HG03039 (cell line): Measurements from ENCODE around the gene EFHC1.
"Not testable (repeated sequence)": the region's sequence is repeated elsewhere in the genome, so short reads cannot be mapped to it uniquely, and the experiment has no call there.

Experiments
- ATAC-seq: cut with Tn5 transposase; IDR thresholded peaks from one replicate; pipeline ENCODE4 v1.9.1; 2021; ENCODE audit warnings: mild to moderate bottlenecking, moderate library complexity; ENCODE audit not compliant: unreplicated experiment

The EFHC1 gene

DNA sequence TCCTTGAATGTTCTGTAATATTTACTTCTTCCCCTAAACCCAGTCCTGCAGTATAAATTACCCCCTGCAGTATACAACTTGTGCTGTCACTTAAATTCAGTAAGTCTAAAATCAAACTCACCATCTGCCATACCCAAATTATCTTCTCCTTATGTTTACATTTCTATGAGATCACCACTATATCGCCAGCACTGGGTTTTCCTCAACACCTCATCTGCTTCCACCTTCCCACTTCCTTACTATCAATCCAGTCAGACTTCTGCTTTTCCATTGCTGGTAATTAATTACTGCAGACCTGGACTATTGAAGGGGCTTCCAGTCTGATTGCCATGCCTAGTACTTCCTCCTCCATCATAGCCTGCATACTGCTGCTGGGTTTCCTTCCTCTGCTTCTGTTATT lies 15.2 kb downstream of the EFHC1 start:
- no peak for ATAC-seq

DNA sequence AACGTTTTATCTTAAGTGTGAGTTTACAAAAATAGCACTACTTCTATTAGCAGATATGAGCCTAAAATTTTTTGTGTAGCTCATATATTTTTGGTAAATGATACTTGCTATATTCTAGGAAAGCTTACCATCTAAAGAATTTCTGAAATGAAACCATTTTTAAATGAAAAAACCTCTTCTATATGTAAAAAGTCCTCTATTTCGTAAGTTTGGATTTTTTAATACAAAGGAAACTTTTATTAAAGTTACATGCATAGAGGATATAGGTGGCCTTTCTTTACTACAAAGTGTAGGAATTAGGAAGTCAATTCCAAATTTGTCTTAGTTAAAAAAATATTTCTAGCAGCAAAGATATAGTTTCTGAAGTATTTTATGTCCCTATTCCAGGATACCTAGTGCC lies 18.8 kb downstream of the EFHC1 start:
- no peak for ATAC-seq

DNA sequence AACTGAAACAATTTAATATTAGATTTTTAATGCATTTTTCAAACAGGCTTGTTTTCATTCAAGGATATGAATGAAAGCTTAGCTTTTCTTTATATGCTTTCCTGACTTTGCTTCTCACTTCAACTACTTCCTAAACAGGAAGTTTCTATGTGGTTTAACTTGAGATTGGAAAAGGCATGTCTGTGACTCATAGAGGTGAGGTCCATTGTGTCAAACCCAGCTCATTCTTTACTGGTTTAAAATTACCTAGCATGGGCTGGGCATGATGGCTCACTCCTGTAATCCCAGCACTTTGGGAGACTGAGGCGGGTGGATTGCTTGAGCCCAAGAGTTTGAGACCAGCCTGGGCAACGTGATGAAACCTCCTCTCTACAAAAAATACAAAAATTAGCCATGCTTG lies 34.4 kb downstream of the EFHC1 start:
- ATAC-seq: no peak

DNA sequence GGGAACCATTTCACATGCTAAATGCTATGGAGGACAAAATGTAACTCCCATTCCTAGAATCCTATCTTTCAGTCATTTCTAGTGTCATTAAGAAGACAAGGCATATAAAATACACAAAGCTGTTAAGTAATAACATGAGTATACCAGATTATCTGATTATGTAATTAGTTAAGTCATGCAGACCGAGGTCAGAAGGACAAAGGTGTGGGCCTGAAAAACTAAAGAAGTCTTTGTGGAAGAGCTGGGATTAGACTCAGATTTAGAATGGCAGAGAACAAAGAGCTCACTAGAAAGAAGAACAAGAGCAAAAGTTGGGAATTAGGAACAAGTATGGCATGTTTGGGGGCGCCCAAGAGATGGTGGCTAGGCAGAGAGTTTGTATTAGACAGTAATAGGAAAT lies 37.0 kb downstream of the EFHC1 start:
- ATAC-seq: no peak

DNA sequence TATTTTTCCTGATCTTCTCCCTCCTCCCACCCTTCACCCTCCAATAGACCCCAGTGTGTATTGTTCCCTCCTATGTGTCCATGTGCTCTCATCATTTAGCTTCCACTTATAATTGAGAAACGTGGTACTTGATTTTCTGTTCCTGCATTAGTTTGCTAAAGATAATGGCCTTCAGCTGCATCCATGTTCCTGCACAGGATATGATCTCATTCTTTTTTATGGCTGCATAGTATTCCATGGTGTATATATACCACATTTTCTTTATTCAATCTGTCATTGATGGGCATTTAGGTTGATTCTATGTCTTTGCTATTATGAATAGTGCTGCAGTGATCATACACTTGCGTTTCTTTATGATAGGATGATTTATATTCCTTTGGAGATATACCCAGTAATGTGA lies 41.1 kb downstream of the EFHC1 start:
- ATAC-seq: not testable (repeated sequence)

DNA sequence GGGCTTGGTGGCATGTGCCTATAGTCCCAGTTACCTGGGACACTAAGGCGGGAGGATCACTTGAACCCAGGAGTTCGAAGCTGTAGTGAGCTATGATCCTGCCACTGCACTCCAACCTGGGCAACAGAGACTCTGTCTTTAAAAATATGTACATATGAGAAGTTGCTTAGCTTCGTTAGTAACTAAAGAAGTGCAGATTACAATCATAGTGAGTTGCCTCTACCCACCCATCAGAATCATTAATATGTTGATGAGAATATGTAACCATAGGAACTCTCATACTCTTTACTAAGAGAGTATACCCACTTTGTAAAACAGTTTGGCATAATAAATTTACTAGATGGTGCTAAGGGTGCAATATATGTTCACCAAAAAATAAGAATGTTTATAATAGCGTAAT lies 54.0 kb downstream of the EFHC1 start:
- no peak for ATAC-seq

DNA sequence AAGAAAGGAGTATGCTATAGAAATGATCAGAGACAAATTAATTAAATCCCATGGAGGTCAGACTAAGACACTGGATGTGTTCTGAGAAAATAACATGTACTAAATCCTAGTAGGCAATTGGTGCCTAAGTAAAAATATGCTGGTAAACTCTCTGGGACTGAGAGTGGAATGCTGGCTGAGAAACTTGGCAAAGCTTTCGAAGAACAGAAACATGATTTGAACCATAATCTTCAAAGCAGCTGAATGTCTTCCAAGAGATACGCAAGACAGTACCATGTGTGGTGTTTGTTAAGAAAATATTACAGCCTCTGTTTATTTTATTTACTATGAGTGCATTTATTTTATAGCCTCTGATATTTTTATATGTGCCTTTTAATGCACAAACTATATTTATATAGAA lies 55.2 kb downstream of the EFHC1 start:
- ATAC-seq: no peak

DNA sequence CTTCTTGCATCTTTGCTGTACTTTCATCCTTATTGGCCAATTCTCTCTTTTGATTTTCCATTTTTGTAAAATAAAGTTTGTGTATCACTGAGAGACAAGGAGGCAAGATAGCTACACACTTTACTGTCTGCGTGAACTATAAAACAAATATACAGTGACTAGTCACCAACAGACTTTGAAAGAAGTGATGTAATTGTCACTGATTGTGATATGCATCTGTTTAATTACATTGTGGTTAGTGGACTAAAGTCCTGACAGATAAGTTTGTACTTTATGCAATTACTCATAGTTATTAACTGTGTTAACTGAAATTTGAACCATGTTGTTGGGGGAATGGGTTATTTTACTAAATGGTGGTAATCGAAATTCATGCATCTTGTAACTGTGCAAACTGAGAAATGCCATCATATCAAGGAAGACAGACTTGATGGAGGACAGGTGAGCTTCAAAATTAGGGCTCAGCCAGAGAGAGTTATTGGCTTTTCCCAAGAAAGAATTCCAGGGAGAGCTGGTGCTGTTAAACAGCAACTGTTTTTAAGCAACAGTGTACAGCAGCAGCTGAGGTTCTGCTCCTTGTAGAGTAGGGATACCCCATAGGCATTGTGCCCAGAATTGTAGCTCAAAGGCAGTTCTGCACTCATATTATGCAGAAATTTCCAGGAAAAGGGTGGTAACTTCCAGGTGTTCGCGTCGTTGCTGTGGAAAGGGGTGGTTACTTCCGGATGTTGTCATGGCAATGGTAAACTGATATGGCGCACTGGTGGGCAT lies 62.9 kb downstream of the EFHC1 start:
- no peak for ATAC-seq

DNA sequence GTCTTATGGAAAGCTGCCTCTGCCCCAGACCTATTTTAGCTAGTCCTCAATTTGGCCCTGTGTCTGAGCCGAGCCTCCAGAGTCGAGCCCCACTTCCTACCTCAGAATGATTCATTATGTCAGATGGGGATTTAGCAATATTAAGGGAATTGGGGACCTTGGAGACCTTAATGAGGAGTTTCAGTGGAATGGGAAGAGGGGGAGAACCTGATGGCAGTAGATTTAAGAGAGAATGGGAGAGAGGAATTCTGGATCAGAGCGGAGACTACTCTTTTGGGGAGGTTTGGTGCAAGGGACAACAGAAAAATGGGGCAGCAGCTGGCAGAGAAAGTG lies 63.5 kb downstream of the EFHC1 start:
- no peak for ATAC-seq

DNA sequence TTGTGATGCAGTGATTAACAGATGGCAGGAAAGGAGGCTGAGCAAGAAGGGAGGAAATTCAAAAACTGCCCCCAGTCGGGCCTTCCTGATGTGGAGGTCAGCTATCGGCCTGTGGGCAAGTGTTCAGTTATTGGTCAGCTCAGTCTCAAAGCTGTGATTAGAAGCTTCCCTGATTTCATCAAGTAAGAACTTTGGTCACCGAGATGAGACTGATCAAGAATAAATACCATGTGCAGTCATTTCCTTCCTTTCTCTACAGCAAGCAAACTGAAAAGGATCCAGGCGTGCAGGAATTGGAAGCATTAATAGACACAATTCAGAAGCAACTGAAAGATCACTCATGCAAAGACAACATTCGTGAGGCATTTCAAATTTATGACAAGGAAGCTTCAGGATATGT lies 69.7 kb downstream of the EFHC1 start:
- ATAC-seq: no peak

DNA sequence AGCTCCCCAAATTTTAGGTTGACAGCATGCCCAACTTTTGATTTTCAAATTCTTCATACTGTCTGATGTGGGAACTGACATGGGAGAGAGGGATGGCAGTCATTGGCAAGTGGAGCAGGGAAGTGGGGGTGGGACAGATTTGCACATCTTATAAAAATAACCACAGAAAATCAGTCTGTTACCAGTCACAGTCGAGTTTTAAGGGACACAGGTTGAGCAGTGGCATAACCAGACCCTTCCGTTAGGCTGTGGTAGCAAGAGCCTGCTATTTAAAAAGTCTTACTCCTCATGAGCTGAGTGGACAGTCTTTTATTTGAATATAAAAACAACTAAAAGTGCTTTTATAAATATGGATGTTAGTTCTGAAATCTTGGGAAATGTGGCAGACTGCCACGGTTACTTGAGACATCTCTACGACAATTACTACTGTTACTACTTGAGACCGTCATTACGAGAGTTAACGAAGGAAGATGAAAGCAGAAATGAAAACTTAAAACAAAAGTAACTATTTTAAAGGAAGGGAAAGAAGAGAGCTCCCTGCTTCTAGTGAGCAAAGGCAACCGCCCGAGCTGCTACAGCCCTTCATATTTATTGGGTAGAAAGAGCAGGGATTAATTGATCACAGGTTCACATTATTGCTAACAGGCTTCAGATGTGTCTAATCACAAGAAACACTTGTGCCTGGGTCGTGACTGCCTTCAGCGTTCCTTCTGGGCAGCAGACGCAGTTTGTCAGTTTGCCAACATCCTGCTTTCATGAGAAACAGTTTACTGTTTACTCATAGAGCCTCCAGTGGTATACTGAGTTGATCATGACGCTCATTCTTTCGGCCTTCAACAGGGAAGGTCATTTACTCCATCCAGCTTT lies 71.3 kb downstream of the EFHC1 start:
- peak; percentile 56 for ATAC-seq

DNA sequence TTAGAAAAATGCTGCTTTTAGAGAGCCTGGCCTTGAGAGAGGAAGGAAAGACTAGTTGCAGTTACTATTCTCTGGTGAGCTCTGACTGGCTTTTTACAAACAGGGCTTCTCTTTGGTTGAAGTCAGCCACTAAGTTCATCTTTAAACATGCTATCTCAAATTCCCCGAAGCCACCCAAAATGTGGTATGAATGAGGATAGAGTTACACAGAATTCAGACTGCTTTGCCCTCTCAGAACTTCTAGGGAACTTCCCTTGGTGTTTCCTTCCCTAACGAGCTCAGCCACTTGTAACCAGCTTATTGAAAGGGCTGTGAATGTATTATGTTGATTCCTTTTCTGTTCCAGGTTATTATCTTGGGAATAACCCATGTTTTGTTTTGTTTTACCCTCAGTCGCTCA lies 73.5 kb downstream of the EFHC1 start:
- ATAC-seq: no peak

DNA sequence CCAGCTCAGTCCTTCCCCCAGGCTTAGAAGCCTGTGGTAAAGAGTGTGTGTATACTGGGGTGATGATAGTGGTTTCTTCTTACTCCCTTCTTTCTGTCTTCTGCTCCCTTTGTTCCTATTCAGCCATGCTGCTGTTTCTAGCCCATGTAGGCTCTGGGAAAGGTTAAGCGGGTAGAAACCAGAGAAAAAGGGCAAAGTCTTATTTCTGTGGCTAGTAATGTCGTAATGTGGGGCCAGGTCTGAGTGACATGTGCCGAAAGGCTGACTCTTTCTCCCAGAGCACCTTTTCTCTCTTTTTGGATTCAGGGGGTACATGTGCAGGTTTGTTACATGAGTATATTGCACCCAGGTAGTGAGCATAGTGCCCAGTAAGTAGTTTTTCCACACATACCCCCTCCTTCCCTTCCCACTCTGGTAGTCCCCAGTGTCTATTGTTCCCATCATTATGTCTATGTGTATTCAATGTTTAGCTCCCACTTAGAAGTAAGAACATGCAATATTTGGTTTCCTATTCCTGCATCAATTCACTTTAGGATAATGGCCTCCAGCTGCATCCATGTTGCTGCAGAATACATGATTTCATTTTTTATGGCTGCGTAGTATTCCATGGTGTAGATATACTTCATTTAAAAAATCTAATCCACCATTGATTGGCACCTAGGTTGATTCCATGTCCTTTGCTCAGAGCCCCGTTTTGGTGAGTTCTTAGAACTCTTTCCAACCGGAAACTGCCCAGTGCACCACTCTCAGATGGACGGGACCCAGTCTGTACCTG lies 74.3 kb downstream of the EFHC1 start:
- ATAC-seq: no peak

DNA sequence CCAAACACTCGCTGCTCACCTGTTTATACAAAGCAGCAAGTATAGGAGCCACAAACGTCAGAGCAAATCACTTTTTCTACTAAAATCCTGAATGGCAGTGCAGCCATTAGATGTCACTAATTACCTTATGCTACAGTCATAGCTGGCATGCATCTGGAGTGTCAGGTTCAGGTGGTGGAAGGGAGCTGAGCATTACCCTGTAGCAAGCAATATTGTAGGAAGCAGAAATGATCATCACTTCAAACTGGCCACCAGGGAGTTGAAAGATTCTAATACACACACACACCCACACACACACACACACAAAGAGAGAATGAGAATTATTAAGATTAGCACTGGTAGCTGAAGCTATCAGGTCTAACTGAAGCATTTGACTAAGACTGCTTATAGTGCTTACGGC lies 75.8 kb downstream of the EFHC1 start:
- ATAC-seq: no peak

DNA sequence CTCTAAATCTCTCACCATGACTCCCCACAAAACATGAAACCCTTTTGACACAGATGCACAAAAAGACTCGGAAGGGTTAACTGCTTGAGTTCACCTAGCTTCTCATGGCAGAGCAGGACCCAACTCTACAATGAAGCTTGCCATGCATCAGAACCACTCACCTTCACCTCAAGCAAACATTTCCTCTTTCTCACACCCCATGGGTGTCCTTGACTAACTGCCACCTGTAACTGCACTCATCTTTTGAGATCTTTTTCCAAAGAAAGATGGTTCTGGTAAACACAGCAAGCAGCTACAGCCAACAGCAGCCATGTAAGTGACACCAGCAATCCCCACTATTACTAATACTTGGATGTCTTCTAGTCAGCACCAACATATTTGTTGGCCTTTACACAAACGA lies 76.5 kb downstream of the EFHC1 start:
- no peak for ATAC-seq

DNA sequence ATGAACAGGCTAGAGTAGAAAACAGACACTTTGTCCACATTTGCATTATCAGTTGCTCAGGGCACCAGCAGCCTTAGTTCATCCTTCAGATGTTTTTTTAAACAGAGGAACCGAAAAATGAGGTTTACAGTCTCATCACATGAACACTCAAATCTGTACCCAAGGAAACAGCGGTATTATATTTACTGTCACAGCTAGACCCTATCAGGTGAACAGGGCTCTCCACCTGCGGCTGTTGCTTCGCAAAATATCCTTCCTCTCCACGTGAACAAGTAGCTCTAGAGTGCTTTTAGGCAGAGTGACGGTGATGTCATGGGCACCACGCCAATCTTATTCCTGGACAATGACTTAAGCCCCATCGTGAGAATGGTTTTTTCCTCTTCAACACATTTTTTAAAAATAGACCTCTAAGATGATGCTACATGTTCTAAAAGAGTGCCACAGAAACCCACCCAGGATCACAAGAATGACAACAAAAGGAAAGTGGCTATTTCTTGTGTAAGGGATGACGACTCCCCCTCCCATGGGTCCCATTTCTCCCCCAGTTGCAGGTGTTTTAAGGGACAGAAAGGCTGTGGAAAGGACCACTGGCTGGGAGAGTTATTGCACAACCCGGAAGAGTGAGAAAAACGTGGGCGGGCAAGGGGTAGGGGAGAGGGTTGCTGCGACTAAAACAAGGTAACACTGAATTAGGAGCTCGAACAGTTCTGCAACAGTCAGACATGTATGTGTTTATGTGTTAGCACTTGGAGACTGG lies 77.7 kb downstream of the EFHC1 start:
- ATAC-seq: peak; percentile 77

DNA sequence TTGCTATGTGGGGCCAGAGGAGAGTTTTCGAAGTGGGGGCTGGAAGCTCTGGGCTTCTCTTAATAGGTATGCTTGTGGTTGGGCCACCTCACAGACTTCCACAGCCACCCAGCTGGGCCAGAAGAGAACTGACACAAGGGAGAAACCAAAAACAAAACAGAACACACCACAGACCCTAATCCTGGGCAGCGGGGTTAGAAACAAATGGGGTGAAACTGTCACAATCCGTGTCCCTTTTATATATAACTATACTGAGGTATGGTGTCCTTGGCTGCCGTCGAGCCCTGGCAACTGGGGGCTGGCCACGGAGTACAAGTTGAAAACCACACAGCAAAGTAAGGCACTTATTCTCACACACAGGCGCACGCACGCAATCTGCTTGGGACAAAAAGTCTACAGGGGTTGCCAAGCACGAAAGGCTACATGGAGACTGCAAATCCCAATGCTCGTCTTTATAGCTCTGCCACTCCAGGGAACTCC lies 78.4 kb downstream of the EFHC1 start:
- ATAC-seq: peak; percentile 36

DNA sequence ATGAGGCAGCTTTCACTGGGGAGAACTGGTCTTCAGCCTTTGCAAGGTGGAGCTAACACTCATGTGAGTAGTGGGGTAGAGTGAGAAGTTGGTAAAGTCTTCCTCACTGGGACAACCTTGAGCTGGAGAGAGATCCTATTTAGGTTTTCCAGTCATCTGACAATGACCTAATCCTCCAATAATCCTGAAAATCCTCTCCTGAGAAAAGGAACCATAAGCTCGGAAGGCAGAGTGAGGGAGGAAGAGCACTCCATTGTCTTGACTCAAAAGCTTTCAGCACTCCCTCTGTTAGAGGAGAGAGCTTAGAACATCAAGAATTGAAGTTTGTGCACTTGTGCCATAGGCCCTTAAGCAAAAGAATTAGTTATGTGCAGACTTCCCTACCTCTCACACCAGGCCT lies 78.9 kb downstream of the EFHC1 start:
- no peak for ATAC-seq

DNA sequence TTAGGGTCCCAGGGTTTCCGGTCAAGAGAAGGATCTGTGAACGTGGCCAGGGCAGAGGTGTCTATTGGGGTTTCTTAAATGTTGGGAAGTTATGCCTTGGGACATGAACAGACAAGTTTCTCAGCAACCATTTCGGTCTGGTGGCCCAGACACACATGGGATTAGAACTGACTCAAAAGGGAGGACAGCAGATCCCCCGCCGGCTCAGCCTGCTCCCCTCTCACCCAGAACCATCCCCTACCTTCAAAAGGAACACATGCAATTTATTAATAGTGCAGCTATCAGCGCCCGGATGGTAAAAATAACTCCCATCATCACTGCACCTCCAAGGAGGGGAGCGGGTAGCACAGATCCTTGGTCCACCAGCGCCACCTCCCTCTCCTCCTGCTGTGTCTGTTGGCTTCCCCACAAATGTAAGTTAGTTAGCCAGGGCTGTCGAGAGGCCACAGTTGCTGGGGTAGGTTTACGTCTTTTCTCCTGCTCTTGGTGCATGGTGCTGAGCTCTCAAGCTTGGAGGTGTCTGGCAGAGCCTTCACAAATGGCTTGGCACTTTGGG lies 79.6 kb downstream of the EFHC1 start:
- ATAC-seq: no peak
